DND-41 (cell line): Measurements from ENCODE around the gene ZNF488.

Source experiments
- ATAC-seq: fragments of 200-7000 bp; cut with Tn5 transposase; 3 replicates; pipeline ENCODE4 v1.9.1; 2021; ENCODE audit warnings: low read depth; ENCODE audit not compliant: insufficient read depth
- DNase-seq: peaks from one replicate; pipeline ENCODE4 v3.0.0-alpha.2; 2020
- H2AFZ ChIP-seq: 2 replicates; pipeline ENCODE4 v1.6.0; 2012; ENCODE audit warnings: low read depth, low read length
- H3K27ac ChIP-seq: 2 replicates; pipeline ENCODE4 v1.5.1; 2012; ENCODE audit warnings: low read length, inconsistent platforms
- H3K27me3 ChIP-seq: fragments of 200-600 bp; sonication (generic); 2 replicates; pipeline ENCODE4 v1.6.0; 2012; ENCODE audit warnings: low read length, mild to moderate bottlenecking, inconsistent platforms; ENCODE audit not compliant: insufficient read depth, poor library complexity
- H3K36me3 ChIP-seq: 2 replicates; pipeline ENCODE4 v1.5.1; 2012; ENCODE audit warnings: low read length, inconsistent platforms; ENCODE audit not compliant: insufficient read depth
- H3K4me1 ChIP-seq: 2 replicates; pipeline ENCODE4 v1.5.1; 2012; ENCODE audit warnings: mild to moderate bottlenecking, low read length; ENCODE audit not compliant: insufficient read depth
- H3K4me2 ChIP-seq: 2 replicates; pipeline ENCODE4 v1.6.0; 2012; ENCODE audit warnings: mild to moderate bottlenecking, moderate library complexity, low read length, inconsistent platforms; ENCODE audit not compliant: insufficient read depth
- H3K4me3 ChIP-seq, 2 experiments: fragments of 200-600 bp in 1 of 2; shearing (Covaris generic) in 1 of 2; 2 replicates each; pipeline ENCODE4 v1.5.1; 2012 to 2016; ENCODE audit warnings: inconsistent platforms in 2 of 2, low read length in 2 of 2, mild to moderate bottlenecking in 2 of 2, low read depth in 1 of 2, moderate library complexity in 1 of 2
- H3K79me2 ChIP-seq: 2 replicates; pipeline ENCODE4 v1.6.0; 2012; ENCODE audit warnings: low read length, inconsistent platforms; ENCODE audit not compliant: insufficient read depth
- H3K9ac ChIP-seq: 2 replicates; pipeline ENCODE4 v1.6.0; 2012; ENCODE audit warnings: low read depth, mild to moderate bottlenecking, inconsistent platforms, low read length, moderate library complexity
- H3K9me3 ChIP-seq: 2 replicates; pipeline ENCODE4 v1.5.1; 2012; ENCODE audit warnings: low read length, moderate library complexity, mild to moderate bottlenecking, inconsistent platforms; ENCODE audit not compliant: insufficient read depth, severe bottlenecking
- H4K20me1 ChIP-seq: 2 replicates; pipeline ENCODE4 v1.6.0; 2012; ENCODE audit warnings: low read length; ENCODE audit not compliant: insufficient read depth
- CTCF ChIP-seq: IDR thresholded peaks from 2 replicates; pipeline ENCODE4 v1.5.1; 2012; ENCODE audit warnings: borderline replicate concordance, low read length, moderate library complexity, mild to moderate bottlenecking; ENCODE audit not compliant: poor library complexity, severe bottlenecking; ENCODE audit errors: extremely low read depth
- EZH2 ChIP-seq: IDR thresholded peaks from 3 replicates; pipeline ENCODE4 v1.6.1; 2012; ENCODE audit warnings: borderline replicate concordance, low read depth, mild to moderate bottlenecking, moderate library complexity, low read length, inconsistent platforms; ENCODE audit not compliant: severe bottlenecking

The ZNF488 gene

GRCh38 chr10:47409171-47409865, 25.2 kb upstream of the ZNF488 start:
- no peak for ATAC-seq
- Histone ChIP-seq H2AFZ (no peak overlapping the region), H3K4me2 (no peak overlapping the region), H3K79me2 (no peaks in the 10 kb centered on the region), H3K4me1 (no peaks in the 10 kb centered on the region), H3K27me3 (no peaks in the 10 kb centered on the region), H3K9ac (no peak overlapping the region), H3K9me3 (no peaks in the 10 kb centered on the region), H3K4me3 (no peak overlapping the region), H3K36me3 (no peaks in the 10 kb centered on the region), H3K27ac (no peak overlapping the region), H4K20me1 (no peaks in the 10 kb centered on the region)
- DNase-seq, result no peak
- no peak for TF ChIP-seq EZH2
- no peak for TF ChIP-seq CTCF

- no peak for TF ChIP-seq EZH2
- TF ChIP-seq CTCF, result no peak
- Histone ChIP-seq H3K27me3 (no peaks in the 10 kb centered on the region), H3K4me3 (no peak overlapping the region), H3K4me1 (no peaks in the 10 kb centered on the region), H3K9ac (no peak overlapping the region), H3K4me2 (no peak overlapping the region), H3K36me3 (no peaks in the 10 kb centered on the region), H2AFZ (no peak overlapping the region), H3K79me2 (no peaks in the 10 kb centered on the region), H3K27ac (no peak overlapping the region), H4K20me1 (no peaks in the 10 kb centered on the region), H3K9me3 (no peaks in the 10 kb centered on the region)
- DNase-seq (no peak), ATAC-seq (no peak)
Measured at GRCh38 chr10:47408606-47409005, 24.5 kb upstream of the ZNF488 start.

- Histone ChIP-seq H3K79me2 (no peaks in the 10 kb centered on the region), H2AFZ (no peak overlapping the region), H3K4me1 (no peaks in the 10 kb centered on the region), H3K27me3 (no peaks in the 10 kb centered on the region), H3K27ac (no peak overlapping the region), H3K4me2 (no peak overlapping the region), H3K4me3 (no peak overlapping the region), H3K9me3 (no peaks in the 10 kb centered on the region), H3K9ac (no peak overlapping the region), H3K36me3 (no peaks in the 10 kb centered on the region), H4K20me1 (no peaks in the 10 kb centered on the region)
- ATAC-seq (no peak), DNase-seq (no peak)
- no peak for TF ChIP-seq EZH2
- no peak for TF ChIP-seq CTCF
Measured at GRCh38 chr10:47406870-47407691, 23.0 kb upstream of the ZNF488 start.
